B cell (primary cell): ENCODE measurements around the gene TMEM43. TPM values are rescaled to one million over a fixed set of nuclear protein-coding genes. Genes with fewer than 3 reads are reported as not detected.

Experiments
- ATAC-seq: fragments of 200-7000 bp; cut with Tn5 transposase; one replicate; pipeline ENCODE4 v1.10.0; 2021; ENCODE audit warnings: low read depth, mild to moderate bottlenecking, moderate number of reproducible peaks, moderate library complexity
- CTCF ChIA-PET: fragments of 350-600 bp; sonication (Branson Sonifier 250); formaldehyde crosslinking; loops from one replicate; lab custom pipeline; 2021; ENCODE audit warnings: antibody characterized with exemption, inconsistent platforms; lab: Charles Lee
- POLR2A ChIA-PET: fragments of 350-600 bp; sonication (Branson Sonifier 250); formaldehyde crosslinking; loops from one replicate; lab custom pipeline; 2021; ENCODE audit warnings: antibody characterized with exemption; lab: Charles Lee
- DNase-seq: peaks from one replicate; pipeline ENCODE4 v3.0.0; 2013
- H2AFZ ChIP-seq: 2 replicates; pipeline ENCODE4 v1.6.1; 2012; ENCODE audit warnings: mild to moderate bottlenecking, low read depth, low read length; ENCODE audit not compliant: insufficient read depth, poor library complexity, severe bottlenecking
- H3K27ac ChIP-seq, 2 donors: 1 replicate in 1 of 2; 2 replicates in 1 of 2; pipeline ENCODE4 v1.5.1; 2012 to 2013; ENCODE audit warnings: low read length in 2 of 2, mild to moderate bottlenecking in 2 of 2, moderate library complexity in 1 of 2
- H3K27me3 ChIP-seq, 4 experiments: fragments of 200-600 bp in 1 of 4; sonication (generic) in 1 of 4; replicated peaks in 1 of 4; 1 replicate in 2 of 4; 2 replicates in 2 of 4; pipeline versions ENCODE4 v1.6.1 to v1.7.0; 2013 to 2016; ENCODE audit warnings: low read length in 3 of 4, mild to moderate bottlenecking in 2 of 4, mixed read lengths in 1 of 4, moderate library complexity in 1 of 4; ENCODE audit not compliant: insufficient read depth in 4 of 4, control insufficient read depth in 3 of 4; ENCODE audit errors: control extremely low read depth in 1 of 4
- H3K36me3 ChIP-seq, 2 experiments: replicated peaks in 1 of 2; 1 replicate in 1 of 2; 2 replicates in 1 of 2; pipeline versions ENCODE4 v1.6.1 to v1.7.1; 2013; ENCODE audit warnings: low read length in 1 of 2; ENCODE audit not compliant: insufficient read depth in 2 of 2, control insufficient read depth in 1 of 2; ENCODE audit errors: control extremely low read depth in 1 of 2, extremely low read depth in 1 of 2
- H3K4me1 ChIP-seq, 2 donors: fragments of 200-600 bp in 1 of 2; sonication (generic) in 1 of 2; 1 replicate in 1 of 2; 2 replicates in 1 of 2; pipeline versions ENCODE4 v1.5.1 to v1.6.1; 2013 to 2017; ENCODE audit warnings: low read length in 2 of 2; ENCODE audit not compliant: control insufficient read depth in 2 of 2, insufficient read depth in 2 of 2
- H3K4me2 ChIP-seq: replicated peaks from 2 replicates; pipeline ENCODE3; 2012; ENCODE audit warnings: mild to moderate bottlenecking, low read depth, low read length; ENCODE audit not compliant: poor library complexity, severe bottlenecking
- H3K4me3 ChIP-seq, 5 experiments: fragments of 200-600 bp in 1 of 5; sonication (generic) in 1 of 5; 1 replicate in 3 of 5; 2 replicates in 2 of 5; pipeline versions ENCODE4 v1.5.1 to v1.7.0; 2011 to 2016; ENCODE audit warnings: low read length in 4 of 5, mild to moderate bottlenecking in 4 of 5, low read depth in 2 of 5, control low read depth in 1 of 5, moderate library complexity in 1 of 5; ENCODE audit not compliant: insufficient read depth in 1 of 5; ENCODE audit errors: control extremely low read depth in 1 of 5, extremely low read depth in 1 of 5
- H3K79me2 ChIP-seq: fragments of 200-600 bp; sonication (generic); one replicate; pipeline ENCODE4 v1.6.0; 2016; ENCODE audit warnings: low read length; ENCODE audit not compliant: control insufficient read depth, insufficient read depth
- H3K9ac ChIP-seq: fragments of 200-600 bp; sonication (generic); 2 replicates; pipeline ENCODE4 v1.6.1; 2017; ENCODE audit warnings: mild to moderate bottlenecking, low read length, moderate library complexity
- H3K9me3 ChIP-seq, 3 donors: one replicate each; pipeline versions ENCODE4 v1.6.1 to v1.7.1; 2013; ENCODE audit warnings: low read length in 2 of 3; ENCODE audit not compliant: control insufficient read depth in 2 of 3, insufficient read depth in 1 of 3; ENCODE audit errors: control extremely low read depth in 1 of 3
- H4K20me1 ChIP-seq: 2 replicates; pipeline ENCODE4 v1.6.0; 2012; ENCODE audit warnings: mild to moderate bottlenecking, low read length; ENCODE audit not compliant: insufficient read depth, control insufficient read depth, poor library complexity, severe bottlenecking
- H3K27ac Mint-ChIP-seq: one replicate; pipeline ENCODE4 v1.8.0; 2021; ENCODE audit warnings: mixed read lengths
- H3K27me3 Mint-ChIP-seq: one replicate; pipeline ENCODE4 v1.8.0; 2021; ENCODE audit warnings: mixed read lengths
- H3K4me1 Mint-ChIP-seq: one replicate; pipeline ENCODE4 v1.8.0; 2021; ENCODE audit warnings: mixed read lengths
- H3K4me3 Mint-ChIP-seq: one replicate; pipeline ENCODE4 v1.8.0; 2021; ENCODE audit warnings: mixed read lengths
- H3K9me3 Mint-ChIP-seq: one replicate; pipeline ENCODE4 v1.8.0; 2022; ENCODE audit warnings: mixed read lengths; ENCODE audit not compliant: insufficient read depth
- CTCF ChIP-seq: fragments of 200-600 bp; IDR thresholded peaks from one replicate; pipeline ENCODE4 v1.8.0; 2022; ENCODE audit warnings: antibody characterized with exemption, mild to moderate bottlenecking
- EZH2 ChIP-seq: IDR thresholded peaks from 2 replicates; pipeline ENCODE4 v1.6.1; 2012; ENCODE audit warnings: borderline replicate concordance, low read depth, mild to moderate bottlenecking, moderate library complexity, low read length; ENCODE audit not compliant: insufficient read depth, poor library complexity, severe bottlenecking
- WGBS: methylation state at CpG from one replicate; pipeline ENCODE4 v1.1.5; 2013; ENCODE audit warnings: missing lambda C conversion rate; ENCODE audit not compliant: insufficient coverage; 5-methylcytosine and 5-hydroxymethylcytosine counted together
- intact Hi-C: fragments of 100-400 bp; cut with micrococcal nuclease; formaldehyde crosslinking; loops from one replicate; pipeline ENCODE4 v1.10.0; 2022
- polyA plus RNA-seq: library from polyadenylated mRNA; depleted of rRNA; stranded (reverse); fragments of >200 nt; gene quantifications from 2 replicates; pipeline ENCODE4 v1.2.3, GENCODE V29; 2012
- total RNA-seq, 2 donors: library from RNA; stranded (reverse); fragments of 120-200 nt in 1 of 2; gene quantifications; 1 replicate in 1 of 2; 2 replicates in 1 of 2; pipeline versions ENCODE4 v1.2.3 to v1.2.4, GENCODE V29; 2013 to 2022

The TMEM43 gene
- total and polyA plus RNA-seq, 2 donors (not counting 1 experiment from before 2014, with no cell fraction given): 29.5 to 37.6 TPM

GRCh38 chr3:14141602-14142341 is 16.9 kb downstream of the TMEM43 start:
- Mint-ChIP-seq H3K27me3 (no peaks in the 10 kb centered on the region), H3K27ac (peak overlapping the region; percentile 81), H3K4me1 (peaks cover 16% of the 10 kb centered on the region), H3K9me3 (no peaks in the 10 kb centered on the region), H3K4me3 (no peak overlapping the region)
- no peaks in the 10 kb centered on the region for H3K27me3 ChIP-seq
- POLR2A ChIA-PET: no interaction called here
- no peak overlapping the region for H3K4me2 ChIP-seq
- TF ChIP-seq EZH2: no peak
- no peak for TF ChIP-seq CTCF
- no peak overlapping the region for H3K9ac ChIP-seq
- ATAC-seq (no peak), DNase-seq (no peak)
- WGBS: 89% methylated on average over 17 of the region's 19 CpGs
- H3K9me3 ChIP-seq: no peaks in the 10 kb centered on the region
- peaks cover 0 to 59% of the 10 kb centered on the region in 2 experiments for H3K36me3 ChIP-seq
- no peaks in the 10 kb centered on the region for H3K79me2 ChIP-seq
- intact Hi-C loops: no loop called here
- peaks cover 18 to 21% of the 10 kb centered on the region in 2 donors for H3K4me1 ChIP-seq
- H3K4me3 ChIP-seq: no peak overlapping the region
- peak overlapping the region in 1 of 2 donors; percentile 95 for H3K27ac ChIP-seq
- H2AFZ ChIP-seq: no peak overlapping the region
- CTCF ChIA-PET: interaction anchor here (1.3 to 1.7 kb wide), 2 partner anchors 10 to 62 kb away, joined by 3 read pairs; no protein-coding TSS in a partner anchor
- H4K20me1 ChIP-seq: no peaks in the 10 kb centered on the region
